Heart left ventricle (tissue), 13 donors: Measurements from ENCODE around the gene CCDC74B.
"Not testable (repeated sequence)": the region's sequence is repeated elsewhere in the genome, so short reads cannot be mapped to it uniquely, and the experiment has no call there.

Experiments used
- POLR2A ChIP-seq, 2 donors: fragments of 450-650 bp; IDR thresholded peaks; one replicate each; pipeline ENCODE4 v1.6.1; 2017; ENCODE audit warnings: antibody characterized with exemption in 2 of 2, mild to moderate bottlenecking in 2 of 2, moderate library complexity in 2 of 2
- TF ChIP-seq, protein P1 (sequence below), 12 donors: fragments of 200-600 bp; sonication (generic) in 4 of 12; IDR thresholded peaks; one replicate each; pipeline versions ENCODE4 v1.5.0 to v1.8.0; 2018 to 2022; ENCODE audit warnings: antibody characterized with exemption in 12 of 12, mild to moderate bottlenecking in 5 of 12
- donor health status: ischemic (EF 13 %, LVEDD 7.1; RV severe dilation, severe dysfunction).
- donor health status: DM: no; HTN: yes; CAD: no.
- donor health status: DM: no; HTN: no; CAD: no.
- donor health status: ischemic (EF 25% LVEDD 6.9; RV normal size, moderate dysfunction).
- donor health status: ischemic (EF 25% LVEDD 5.7; RV mildly dilated, moderate dysfunction).
- donor health status: ischemic (EF 35%, LVEDD 5.7; RV mildly dilated, moderate dysfunction).
- donor health status: nonischemic (EF 11% LVEDD 7.7; RV severe dilation, severe dysfunction).
- donor health status: DM: yes; HTN: yes; CAD: no.
- donor health status: PGD.
- donor health status: ischemic (EF 29% LVEDD 5.4; RV normal size, mild dysfunction).
- donor health status: nonischemic (EF 23%, LVEDD 6.1; RV moderate dilation, normal function).

DNA sequence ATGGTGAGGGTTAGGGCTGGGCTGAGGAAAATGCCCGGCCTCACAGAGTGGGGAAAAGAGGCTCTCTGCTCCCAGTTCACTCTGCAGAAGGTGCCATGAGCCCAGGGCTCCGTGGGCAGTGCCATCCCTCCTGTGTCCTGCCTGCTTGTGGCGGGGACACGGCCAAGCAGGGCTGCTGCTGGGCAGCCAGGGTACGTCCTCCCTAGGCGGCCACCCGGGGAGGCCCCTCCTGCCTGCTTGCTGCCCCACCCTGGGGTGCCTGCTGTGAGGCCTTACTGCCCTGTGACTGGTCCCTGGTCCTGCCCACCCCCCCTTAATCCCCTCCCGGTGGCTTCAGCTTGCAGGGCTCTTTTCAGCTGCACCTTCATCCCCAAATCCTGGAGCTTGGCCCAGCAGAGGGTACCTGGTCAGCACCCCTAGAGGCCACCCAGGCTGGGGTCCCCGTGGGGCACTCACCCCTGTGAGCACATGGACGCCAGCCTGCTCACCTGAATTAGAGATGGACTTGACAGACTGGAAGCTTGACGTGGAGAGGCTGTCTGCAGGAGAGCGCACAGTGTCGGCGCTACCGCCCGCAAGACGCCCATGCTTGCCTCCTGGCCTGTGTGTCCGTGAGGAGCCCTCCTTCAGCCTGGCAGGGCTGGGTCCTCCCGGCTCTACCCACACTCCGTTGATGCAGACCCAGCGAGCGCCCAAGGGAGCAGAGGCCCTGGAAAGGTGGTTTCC is 3.1 kb downstream of the CCDC74B start:
- TF ChIP-seq, protein P1, sequence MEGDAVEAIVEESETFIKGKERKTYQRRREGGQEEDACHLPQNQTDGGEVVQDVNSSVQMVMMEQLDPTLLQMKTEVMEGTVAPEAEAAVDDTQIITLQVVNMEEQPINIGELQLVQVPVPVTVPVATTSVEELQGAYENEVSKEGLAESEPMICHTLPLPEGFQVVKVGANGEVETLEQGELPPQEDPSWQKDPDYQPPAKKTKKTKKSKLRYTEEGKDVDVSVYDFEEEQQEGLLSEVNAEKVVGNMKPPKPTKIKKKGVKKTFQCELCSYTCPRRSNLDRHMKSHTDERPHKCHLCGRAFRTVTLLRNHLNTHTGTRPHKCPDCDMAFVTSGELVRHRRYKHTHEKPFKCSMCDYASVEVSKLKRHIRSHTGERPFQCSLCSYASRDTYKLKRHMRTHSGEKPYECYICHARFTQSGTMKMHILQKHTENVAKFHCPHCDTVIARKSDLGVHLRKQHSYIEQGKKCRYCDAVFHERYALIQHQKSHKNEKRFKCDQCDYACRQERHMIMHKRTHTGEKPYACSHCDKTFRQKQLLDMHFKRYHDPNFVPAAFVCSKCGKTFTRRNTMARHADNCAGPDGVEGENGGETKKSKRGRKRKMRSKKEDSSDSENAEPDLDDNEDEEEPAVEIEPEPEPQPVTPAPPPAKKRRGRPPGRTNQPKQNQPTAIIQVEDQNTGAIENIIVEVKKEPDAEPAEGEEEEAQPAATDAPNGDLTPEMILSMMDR (IDR thresholded peaks at IDR 0.05), result not testable (repeated sequence)
- not testable (repeated sequence) for TF ChIP-seq POLR2A (IDR thresholded peaks at IDR 0.05)
